K562 (cell line): Measurements from ENCODE around the gene HSPB7. TPM values are rescaled to one million over a fixed set of nuclear protein-coding genes. Genes with fewer than 3 reads are reported as not detected.
A peak's percentile ranks its signal among the peaks of the same experiment; 100 is the strongest.

Experiments used
- ATAC-seq: fragments of 200-7000 bp; cut with Tn5 transposase; 3 replicates; pipeline ENCODE4 v1.9.1; 2020; ENCODE audit warnings: moderate library complexity
- BruUV-seq: library from RNA; stranded (reverse); fragments of 400-500 nt; replicated peaks from 2 replicates; lab custom pipeline; 2021; lab: Mats Ljungman, UMichigan
- CTCF ChIA-PET: fragments of 300-600 bp; formaldehyde crosslinking; extraction: SDS; loops from one replicate; lab custom pipeline; 2021; ENCODE audit warnings: low intra/inter-chr PET ratio; lab: Yijun Ruan, JAX
- POLR2A ChIA-PET: fragments of 300-600, 350-650 bp; sonication (Branson Sonifier 250); formaldehyde crosslinking; extraction: SDS; loops from one replicate; lab custom pipeline; 2021; ENCODE audit warnings: antibody characterized with exemption, inconsistent platforms; lab: Yijun Ruan, JAX
- DNase-seq, 4 experiments: peaks; one replicate each; pipeline versions ENCODE4 v3.0.0 to v3.0.0-alpha.2; 2011 to 2018; ENCODE audit warnings: low spot score in 3 of 4, mixed read lengths in 3 of 4; ENCODE audit errors: extremely low read depth in 1 of 4
- FAIRE-seq: peaks from 2 replicates; lab custom pipeline; 2011; peaks lifted over from hg19 to GRCh38; lab: Jason Lieb, UNC
- H2AFZ ChIP-seq: 2 replicates; pipeline ENCODE4 v1.6.0; 2011; ENCODE audit warnings: low read depth, low read length, control low read depth, inconsistent platforms
- H3K27ac ChIP-seq: fragments of 200-600 bp; 3 replicates; pipeline ENCODE4 v1.8.0; 2011; ENCODE audit warnings: low read depth, mild to moderate bottlenecking, control low read depth, inconsistent platforms, low read length, moderate library complexity, mixed read lengths; ENCODE audit errors: extremely low read depth
- H3K27me3 ChIP-seq, 2 experiments: fragments of 300-600 bp in 1 of 2; 2 replicates in 1 of 2; 3 replicates in 1 of 2; pipeline versions ENCODE4 v1.6.0 to v1.8.0; 2011; ENCODE audit warnings: inconsistent platforms in 2 of 2, low read length in 2 of 2, mild to moderate bottlenecking in 1 of 2, mixed read lengths in 1 of 2, moderate library complexity in 1 of 2; ENCODE audit not compliant: control insufficient read depth in 2 of 2, insufficient read depth in 2 of 2
- H3K36me3 ChIP-seq: fragments of 300-600 bp; 3 replicates; pipeline ENCODE4 v1.8.0; 2011; ENCODE audit warnings: mild to moderate bottlenecking, low read length, inconsistent platforms; ENCODE audit not compliant: control insufficient read depth, insufficient read depth
- H3K4me1 ChIP-seq, 2 experiments: fragments of 200-600 bp in 1 of 2; replicated peaks in 1 of 2; 2 replicates in 1 of 2; 3 replicates in 1 of 2; pipeline versions ENCODE4 v1.5.1 to v1.8.0; 2011; ENCODE audit warnings: inconsistent platforms in 2 of 2, low read length in 2 of 2, mild to moderate bottlenecking in 1 of 2, mixed read lengths in 1 of 2, moderate library complexity in 1 of 2; ENCODE audit not compliant: control insufficient read depth in 2 of 2, insufficient read depth in 2 of 2
- H3K4me2 ChIP-seq: 2 replicates; pipeline ENCODE4 v1.6.1; 2011; ENCODE audit warnings: low read length, control low read depth, inconsistent platforms, mixed read lengths; ENCODE audit not compliant: insufficient read depth
- H3K4me3 ChIP-seq: fragments of 200-600 bp; sonication (generic), shearing (Covaris generic); 2 replicates; pipeline ENCODE4 v1.5.1; 2016; ENCODE audit warnings: control low read depth, inconsistent platforms
- H3K79me2 ChIP-seq: fragments of 200-600 bp; 3 replicates; pipeline ENCODE4 v1.8.0; 2011; ENCODE audit warnings: low read length, inconsistent platforms; ENCODE audit not compliant: control insufficient read depth, insufficient read depth
- H3K9ac ChIP-seq, 2 experiments: 2 replicates each; pipeline versions ENCODE4 v1.6.0 to v1.6.1; 2011; ENCODE audit warnings: low read depth in 2 of 2, low read length in 2 of 2, control low read depth in 1 of 2, inconsistent platforms in 1 of 2, mild to moderate bottlenecking in 1 of 2, mixed read lengths in 1 of 2; ENCODE audit not compliant: insufficient read depth in 1 of 2
- H3K9me1 ChIP-seq: one replicate; pipeline ENCODE4 v1.6.0; 2011; ENCODE audit warnings: inconsistent platforms, mild to moderate bottlenecking, low read length, moderate library complexity; ENCODE audit not compliant: control insufficient read depth, insufficient read depth
- H3K9me3 ChIP-seq: replicated peaks from 2 replicates; pipeline ENCODE4 v1.5.1; 2011; ENCODE audit warnings: low read depth, low read length, inconsistent platforms; ENCODE audit not compliant: control insufficient read depth, insufficient read depth
- H4K20me1 ChIP-seq: replicated peaks from 2 replicates; pipeline ENCODE4 v1.6.1; 2011; ENCODE audit warnings: low read length, inconsistent platforms, mixed read lengths; ENCODE audit not compliant: control insufficient read depth, insufficient read depth
- ADNP ChIP-seq: fragments of 200-800 bp; sonication (Bioruptor generic); IDR thresholded peaks from 2 replicates; pipeline ENCODE4 v1.6.1; 2016; ENCODE audit warnings: missing genetic modification characterization, missing compliant biosample characterization
- CBX3 ChIP-seq, 2 experiments: IDR thresholded peaks; 1 replicate in 1 of 2; 2 replicates in 1 of 2; pipeline ENCODE4 v1.6.1; 2012; ENCODE audit warnings: inconsistent platforms in 2 of 2, low read length in 2 of 2, borderline replicate concordance in 1 of 2, control low read depth in 1 of 2
- ETV5 ChIP-seq: sonication (generic); formaldehyde crosslinking; IDR thresholded peaks from 2 replicates; pipeline ENCODE4 v1.4.0; 2020; ENCODE audit warnings: low read depth, mild to moderate bottlenecking, missing genetic modification reagents
- EZH2 ChIP-seq: IDR thresholded peaks from 2 replicates; pipeline ENCODE4 v1.6.1; 2012; ENCODE audit warnings: low read depth, mild to moderate bottlenecking, inconsistent platforms, low read length, borderline replicate concordance
- GTF2F1 ChIP-seq: IDR thresholded peaks from 2 replicates; pipeline ENCODE4 v1.6.1; 2011; ENCODE audit warnings: low read depth, low read length, improper control_type of control experiment
- HDAC1 ChIP-seq, 2 experiments: fragments of 450-650 bp; IDR thresholded peaks; 2 replicates each; pipeline ENCODE4 v1.6.1; 2016 to 2017; ENCODE audit warnings: inconsistent platforms in 1 of 2, mild to moderate bottlenecking in 1 of 2, moderate library complexity in 1 of 2
- KDM1A ChIP-seq, 2 experiments: fragments of 450-650 bp; IDR thresholded peaks; 2 replicates each; pipeline ENCODE4 v1.6.1; 2016; ENCODE audit warnings: mild to moderate bottlenecking in 2 of 2
- KDM2B ChIP-seq: fragments of 250-450 bp; sonication (Bioruptor Pico); IDR thresholded peaks from 2 replicates; pipeline ENCODE4 v1.8.0; 2021; ENCODE audit warnings: mild to moderate bottlenecking, moderate library complexity
- PHF20 ChIP-seq: fragments of 450-650 bp; IDR thresholded peaks from 2 replicates; pipeline ENCODE4 v1.6.1; 2018; ENCODE audit not compliant: partially characterized antibody
- U2AF1 ChIP-seq: fragments of 200-400 bp; formaldehyde crosslinking; optimal IDR thresholded peaks from 2 replicates; pipeline ENCODE3; 2017; ENCODE audit warnings: mild to moderate bottlenecking, low read depth, low read length, moderate library complexity
- ZFP36 ChIP-seq: fragments of 150-350 bp; IDR thresholded peaks from 2 replicates; pipeline ENCODE4 v1.6.1; 2018; ENCODE audit warnings: low read length, low read depth; ENCODE audit not compliant: partially characterized antibody
- ZFPM2 ChIP-seq: fragments of 250-450 bp; sonication (Bioruptor Pico); IDR thresholded peaks from 2 replicates; pipeline ENCODE4 v1.5.1; 2022; ENCODE audit warnings: mild to moderate bottlenecking
- ZNF143 ChIP-seq: sonication (generic); formaldehyde crosslinking; IDR thresholded peaks from 2 replicates; pipeline ENCODE4 v1.9.0; 2022; ENCODE audit warnings: mild to moderate bottlenecking, missing genetic modification reagents
- ZNF436 ChIP-seq: fragments of 250-450, 450-650 bp; sonication (Bioruptor Pico); formaldehyde crosslinking; IDR thresholded peaks from 2 replicates; pipeline ENCODE4 v1.7.0; 2020; ENCODE audit warnings: mild to moderate bottlenecking
- ZNF445 ChIP-seq: fragments of 250-450 bp; sonication (Bioruptor Pico); IDR thresholded peaks from 2 replicates; pipeline ENCODE4 v1.4.0; 2020; ENCODE audit warnings: low read depth, mild to moderate bottlenecking, moderate library complexity
- WGBS: fragments of 100-300 bp; shearing (Covaris generic); methylation state at CpG from one replicate; pipeline ENCODE4 v1.1.6; 2016; ENCODE audit warnings: low coverage, mixed read lengths; ENCODE audit not compliant: insufficient coverage; ENCODE audit errors: missing lambda C conversion rate; 5-methylcytosine and 5-hydroxymethylcytosine counted together
- in situ Hi-C: fragments of 300-500 bp; cut with MboI; formaldehyde crosslinking; loops from 4 replicates; pipeline ENCODE4 v1.15.0; 2018; ENCODE audit warnings: inconsistent platforms, mixed read lengths
- intact Hi-C: fragments of 100-400 bp; cut with micrococcal nuclease; formaldehyde crosslinking; loops from 2 replicates; pipeline ENCODE4 v1.14.2; 2022
- polyA plus RNA-seq, 8 experiments: library from polyadenylated mRNA; depleted of rRNA in 4 of 8; stranded (reverse) in 5 of 8; unstranded in 3 of 8; fragments of >200 nt; fragmentation: Nextera tagmentation in 2 of 8; fragmentation: Illumina TruSeq in 1 of 8; extraction: Ambion mirVana in 2 of 8; extraction: Trizol in 1 of 8; gene quantifications; 2 replicates each; pipeline versions ENCODE4 v1.2.1 to v1.2.3, GENCODE V29; 2011 to 2014; ENCODE audit warnings: inconsistent platforms in 1 of 8, missing spikeins in 1 of 8
- total RNA-seq, 7 experiments: library from RNA; depleted of rRNA in 6 of 7; stranded (reverse); fragments of >200 nt in 6 of 7; fragmentation: Illumina TruSeq in 2 of 7; extraction: Trizol in 2 of 7; gene quantifications; 2 replicates each; pipeline versions ENCODE4 v1.2.1 to v1.2.3, GENCODE V29; 2011 to 2021; ENCODE audit warnings: low replicate concordance in 1 of 7
- TF ChIP-seq, protein P1 (sequence below), 2 experiments: fragments of 450-650 bp in 1 of 2; sonication (generic) in 1 of 2; formaldehyde crosslinking in 1 of 2; IDR thresholded peaks in 1 of 2; conservative IDR thresholded peaks in 1 of 2; 2 replicates each; pipeline versions ENCODE4 v1.6.1 to v1.8.1; 2016 to 2023; ENCODE audit warnings: mild to moderate bottlenecking in 2 of 2, moderate library complexity in 2 of 2, inconsistent platforms in 1 of 2, missing genetic modification reagents in 1 of 2

Gene HSPB7
- total and polyA plus RNA-seq, 9 of the 15 experiments (the other 6 are each of a cell fraction or from before 2014, with no cell fraction given) = 0.05 to 0.19 (median 0.07) TPM; not detected in 6

DNA sequence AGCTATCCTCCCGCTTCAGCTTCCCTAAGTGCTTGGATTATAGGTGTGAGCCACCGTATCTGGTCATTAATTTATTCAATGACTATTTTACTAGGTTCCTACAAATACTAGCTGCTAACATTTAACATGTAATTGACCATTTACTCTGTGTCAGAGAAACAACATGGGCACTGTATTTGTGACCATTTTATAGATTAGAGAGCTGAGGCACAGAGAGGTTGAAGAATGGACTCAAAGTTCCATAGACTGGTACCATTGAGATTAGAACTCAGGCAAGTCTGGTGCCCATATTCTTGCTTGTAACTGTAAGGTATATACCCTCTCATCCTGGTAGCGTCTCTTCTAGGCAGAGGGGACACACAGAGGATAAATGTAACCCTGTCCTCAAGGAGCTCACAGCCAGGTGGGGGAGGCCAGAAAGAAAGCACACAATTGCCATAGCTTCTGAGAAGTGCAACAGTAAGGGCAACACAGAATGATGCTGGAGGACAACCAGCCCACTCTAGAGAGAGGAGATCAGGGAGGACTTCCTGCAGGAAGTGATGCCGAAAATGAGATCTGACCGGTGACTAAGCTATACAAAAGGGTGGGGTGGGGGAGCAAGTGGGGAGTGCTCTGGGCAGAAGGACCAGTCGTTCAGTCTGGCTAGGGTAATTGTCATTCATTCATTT is 10.0 kb downstream of the HSPB7 start:
- FAIRE-seq = no peak

More for the DNA sequence above, 10.0 kb downstream of the HSPB7 start:
- BruUV-seq = no TSS peak
- in situ Hi-C loops = no loop called here
- Histone ChIP-seq H2AFZ (no peak overlapping the region), H3K4me3 (no peak overlapping the region), H3K79me2 (no peaks in the 10 kb centered on the region), H3K9ac (no peak overlapping the region), H3K27ac (no peak overlapping the region), H3K36me3 (no peaks in the 10 kb centered on the region), H3K4me1 (peaks cover 17 to 23% of the 10 kb centered on the region in 2 experiments), H3K27me3 (peaks cover 0 to 3% of the 10 kb centered on the region in 2 experiments; a peak in 1 of 5 replicates), H3K9me3 (no peaks in the 10 kb centered on the region), H4K20me1 (no peaks in the 10 kb centered on the region), H3K9me1 (no peaks in the 10 kb centered on the region), H3K4me2 (no peak overlapping the region)
- ATAC-seq (no peak), DNase-seq (no peak)
- 42% methylated on average over 6 of the region's 6 CpGs for WGBS
- ChIA-PET POLR2A (interaction anchor here (0.7 kb wide), 2 partner anchors 8 to 209 kb away, joined by 3 read pairs; no protein-coding TSS in a partner anchor), CTCF (interaction anchor here (1.4 to 6.1 kb wide), 4 partner anchors 24 to 214 kb away, joined by 3 to 53 read pairs (median 32); no protein-coding TSS in a partner anchor)
- TF ChIP-seq KDM2B (no peak), PHF20 (peak; percentile 15), ZFP36 (peak; percentile 93), EZH2 (no peak), KDM1A (IDR thresholded peaks at IDR 0.05) (0 out of 4 replicates have a peak, but pooled peaks of 1 of the 2 experiments have one; percentile 34), U2AF1 (no peak), CBX3 (IDR thresholded peaks at IDR 0.05; ENCODE audit: borderline replicate concordance in 1 of 2, low read length in 2 of 2) (peak in 1 of 2 experiments; percentile 41; a peak in 1 of 3 replicates), ZNF436 (CRISPR knock-in tag) (0 out of 2 replicates have a peak, but pooled peaks have one; percentile 46), HDAC1 (IDR thresholded peaks at IDR 0.05) (no peak), ADNP (tag) (peak; percentile 50; the same call in 1 of the 2 replicates), GTF2F1 (no peak), ZNF445 (CRISPR knock-in tag) (no peak), ZNF143 (CRISPR knock-in tag) (no peak), ZFPM2 (CRISPR knock-in tag) (no peak), ETV5 (CRISPR knock-in tag) (no peak)
- TF ChIP-seq, protein P1, sequence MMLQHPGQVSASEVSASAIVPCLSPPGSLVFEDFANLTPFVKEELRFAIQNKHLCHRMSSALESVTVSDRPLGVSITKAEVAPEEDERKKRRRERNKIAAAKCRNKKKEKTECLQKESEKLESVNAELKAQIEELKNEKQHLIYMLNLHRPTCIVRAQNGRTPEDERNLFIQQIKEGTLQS (IDR thresholded peaks at IDR 0.05) = no peak
- TF ChIP-seq, protein P1 (CRISPR knock-in tag; conservative IDR thresholded peaks at IDR 0.05) = no peak
- TF ChIP-seq, all 486 proteins: peak for 6
- intact Hi-C loops = loop anchor here (1.0 to 5.0 kb wide), 3 partner anchors 64 to 216 kb away; partner anchors contain the start of gene FAM131C
